Stimulated activated CD4-positive, alpha-beta T cell treated with anti-CD3 and anti-CD28 coated beads, Interleukin-1b, Interleukin-23, amount 100 ng/mL, for 24 hours (primary cell): ENCODE measurements around the gene NAPEPLD.
"Not testable (repeated sequence)": the region's sequence is repeated elsewhere in the genome, so short reads cannot be mapped to it uniquely, and the experiment has no call there.

Experiments used
- DNase-seq, 4 experiments: peaks; one replicate each; pipeline ENCODE4 v3.0.0-alpha.2; 2020; ENCODE audit warnings: low read depth in 4 of 4, low spot score in 1 of 4

Gene NAPEPLD

GRCh38 chr7:103144754-103145153, 4.1 kb downstream of the NAPEPLD start:
- DNase-seq: not testable (repeated sequence)

GRCh38 chr7:103143868-103144267, 5.0 kb downstream of the NAPEPLD start:
- DNase-seq: no peak

- no peak for DNase-seq
These were observed 6.4 kb downstream of the NAPEPLD start for GRCh38 chr7:103142494-103142893.

- DNase-seq: no peak
These were observed 7.0 kb downstream of the NAPEPLD start for GRCh38 chr7:103141753-103142404.

- DNase-seq: no peak
These were observed 8.2 kb downstream of the NAPEPLD start for GRCh38 chr7:103140685-103141084.

GRCh38 chr7:103140061-103140460, 8.8 kb downstream of the NAPEPLD start:
- no peak for DNase-seq

- no peak for DNase-seq
These were observed 13.9 kb downstream of the NAPEPLD start for GRCh38 chr7:103134836-103135554.

- DNase-seq: no peak
These were observed 15.8 kb downstream of the NAPEPLD start for GRCh38 chr7:103132995-103133688.

GRCh38 chr7:103130901-103131624, 17.8 kb downstream of the NAPEPLD start:
- no peak for DNase-seq

- DNase-seq: no peak
These were observed 19.0 kb downstream of the NAPEPLD start for GRCh38 chr7:103129702-103130549.

- no peak for DNase-seq
These were observed 21.9 kb downstream of the NAPEPLD start for GRCh38 chr7:103127006-103127405.

GRCh38 chr7:103124429-103124979, 24.4 kb downstream of the NAPEPLD start:
- DNase-seq: no peak

- no peak for DNase-seq
These were observed 25.4 kb downstream of the NAPEPLD start for GRCh38 chr7:103123529-103123928.

GRCh38 chr7:103121641-103122040, 27.3 kb downstream of the NAPEPLD start:
- no peak for DNase-seq

GRCh38 chr7:103120362-103120761, 28.5 kb downstream of the NAPEPLD start:
- no peak for DNase-seq

- no peak for DNase-seq
These were observed 29.1 kb downstream of the NAPEPLD start for GRCh38 chr7:103119791-103120291.

GRCh38 chr7:103117465-103117864, 31.4 kb downstream of the NAPEPLD start:
- DNase-seq: no peak

GRCh38 chr7:103116991-103117390, 31.9 kb downstream of the NAPEPLD start:
- DNase-seq: no peak

GRCh38 chr7:103116511-103116910, 32.4 kb downstream of the NAPEPLD start:
- DNase-seq: no peak

- DNase-seq: no peak
These were observed 33.1 kb downstream of the NAPEPLD start for GRCh38 chr7:103115771-103116170.
